Esophagus muscularis mucosa (tissue), 4 donors: ENCODE results near the gene HEXIM2. TPM values are rescaled to one million over a fixed set of nuclear protein-coding genes. Genes with fewer than 3 reads are reported as not detected.
A peak's percentile ranks its signal among the peaks of the same experiment; 100 is the strongest.

ENCODE experiments used
- DNase-seq: peaks from one replicate; pipeline ENCODE4 v3.0.0-alpha.2; 2017; ENCODE audit errors: extremely low spot score
- H3K27ac ChIP-seq, 4 donors: fragments of 200-600 bp; sonication (generic); replicated peaks in 1 of 4; 1 replicate in 3 of 4; 2 replicates in 1 of 4; pipeline ENCODE4 v1.5.1; 2016 to 2019; ENCODE audit warnings: mild to moderate bottlenecking in 1 of 4
- H3K27me3 ChIP-seq, 4 donors: fragments of 200-600 bp; sonication (generic); one replicate each; pipeline versions ENCODE4 v1.5.1 to v1.6.0; 2016 to 2019
- H3K36me3 ChIP-seq, 4 donors: fragments of 200-600 bp; sonication (generic); one replicate each; pipeline ENCODE4 v1.5.1; 2016 to 2019
- H3K4me1 ChIP-seq, 4 donors: fragments of 200-600 bp; sonication (generic); one replicate each; pipeline ENCODE4 v1.5.1; 2016 to 2019
- H3K4me3 ChIP-seq, 4 donors: fragments of 200-600 bp; sonication (generic); 1 replicate in 2 of 4; 2 replicates in 2 of 4; pipeline ENCODE4 v1.5.1; 2016 to 2019; ENCODE audit warnings: mild to moderate bottlenecking in 4 of 4, moderate library complexity in 1 of 4
- H3K9me3 ChIP-seq, 4 donors: fragments of 200-600 bp; sonication (generic); 1 replicate in 3 of 4; 2 replicates in 1 of 4; pipeline ENCODE4 v1.5.1; 2016 to 2019
- EP300 ChIP-seq: sonication (generic); formaldehyde crosslinking; IDR thresholded peaks from one replicate; pipeline ENCODE4 v1.6.1; 2017; ENCODE audit warnings: antibody characterized with exemption
- POLR2A ChIP-seq: fragments of 450-650 bp; IDR thresholded peaks from one replicate; pipeline ENCODE4 v1.6.1; 2017; ENCODE audit warnings: antibody characterized with exemption, moderate library complexity, mild to moderate bottlenecking, low read depth
- POLR2AphosphoS5 ChIP-seq, 2 donors: sonication (generic); formaldehyde crosslinking; IDR thresholded peaks; one replicate each; pipeline ENCODE4 v1.6.1; 2017; ENCODE audit warnings: antibody characterized with exemption in 2 of 2
- WGBS: methylation state at CpG from one replicate; pipeline ENCODE4 v1.1.5; 2018; 5-methylcytosine and 5-hydroxymethylcytosine counted together
- intact Hi-C: fragments of 100-400 bp; cut with DNase I; formaldehyde crosslinking; loops from one replicate; pipeline ENCODE4 v1.15.1; 2023
- total RNA-seq, 4 donors: library from RNA; depleted of rRNA; stranded (reverse); fragments of >200 nt; gene quantifications; one replicate each; pipeline versions ENCODE4 v1.1.0 to v1.2.1, GENCODE V29; 2016
- TF ChIP-seq, protein P1 (sequence below), 3 experiments: fragments of 200-600 bp in 2 of 3; fragments of 450-650 bp in 1 of 3; sonication (generic) in 2 of 3; IDR thresholded peaks; one replicate each; pipeline ENCODE4 v1.5.1; 2017 to 2019; ENCODE audit warnings: antibody characterized with exemption in 3 of 3, mild to moderate bottlenecking in 2 of 3, moderate library complexity in 1 of 3

The HEXIM2 gene
- total RNA-seq, 4 donors from 2014 or later, result 4.0 to 8.4 (median 7.0) TPM

DNA sequence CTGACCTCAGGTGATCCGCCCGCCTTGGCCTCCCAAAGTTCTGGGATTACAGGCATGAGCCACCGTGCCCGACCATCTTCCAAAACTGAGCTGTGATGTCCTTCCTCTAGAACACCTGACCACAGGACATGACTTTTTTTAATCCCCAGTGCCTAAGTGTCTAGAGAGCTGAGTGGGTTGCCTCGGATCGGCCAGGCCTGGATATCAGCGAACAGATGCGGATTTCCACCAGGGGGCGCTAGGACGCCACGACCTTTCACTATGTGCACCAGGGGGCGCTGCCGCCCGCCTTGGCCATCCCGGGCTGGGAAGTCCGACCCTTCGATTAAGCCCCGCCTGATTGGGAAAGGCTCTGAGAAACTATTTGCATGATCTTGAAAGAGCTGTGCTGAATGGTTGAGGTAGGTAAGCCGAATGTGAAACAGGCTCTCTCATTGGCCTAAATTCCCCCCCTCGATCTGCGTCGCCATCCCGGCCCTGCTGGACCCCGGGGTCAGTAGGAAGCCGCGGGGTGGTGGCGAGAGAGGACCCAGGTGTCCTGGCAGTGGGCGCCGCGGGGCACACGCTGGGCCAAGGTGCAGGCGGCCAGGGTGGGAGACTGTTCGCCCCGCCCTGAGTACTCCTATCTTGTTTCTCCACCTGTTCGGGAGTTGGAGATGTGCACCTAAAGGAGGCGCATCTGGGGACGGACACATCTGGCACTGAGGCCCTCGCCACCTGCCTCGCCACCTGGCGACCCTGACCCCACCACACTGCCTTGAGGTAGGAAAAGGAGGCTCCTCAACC, 26.3 kb upstream of the HEXIM2 start, which contains the start of gene ACBD4:
Gene ACBD4, plus strand, starts transcription at position 496 of the 786 bp plus-strand sequence. CDS start 458 bp downstream, outside the sequence.
- peak; percentile 99 for DNase-seq
- H3K4me3 ChIP-seq, result peak within 1 kb of the TSS; percentile 76 to 96 (median 84)
- TF ChIP-seq POLR2AphosphoS5 (IDR thresholded peaks at IDR 0.05), result peak; percentile 90 to 93
- TF ChIP-seq, protein P1, sequence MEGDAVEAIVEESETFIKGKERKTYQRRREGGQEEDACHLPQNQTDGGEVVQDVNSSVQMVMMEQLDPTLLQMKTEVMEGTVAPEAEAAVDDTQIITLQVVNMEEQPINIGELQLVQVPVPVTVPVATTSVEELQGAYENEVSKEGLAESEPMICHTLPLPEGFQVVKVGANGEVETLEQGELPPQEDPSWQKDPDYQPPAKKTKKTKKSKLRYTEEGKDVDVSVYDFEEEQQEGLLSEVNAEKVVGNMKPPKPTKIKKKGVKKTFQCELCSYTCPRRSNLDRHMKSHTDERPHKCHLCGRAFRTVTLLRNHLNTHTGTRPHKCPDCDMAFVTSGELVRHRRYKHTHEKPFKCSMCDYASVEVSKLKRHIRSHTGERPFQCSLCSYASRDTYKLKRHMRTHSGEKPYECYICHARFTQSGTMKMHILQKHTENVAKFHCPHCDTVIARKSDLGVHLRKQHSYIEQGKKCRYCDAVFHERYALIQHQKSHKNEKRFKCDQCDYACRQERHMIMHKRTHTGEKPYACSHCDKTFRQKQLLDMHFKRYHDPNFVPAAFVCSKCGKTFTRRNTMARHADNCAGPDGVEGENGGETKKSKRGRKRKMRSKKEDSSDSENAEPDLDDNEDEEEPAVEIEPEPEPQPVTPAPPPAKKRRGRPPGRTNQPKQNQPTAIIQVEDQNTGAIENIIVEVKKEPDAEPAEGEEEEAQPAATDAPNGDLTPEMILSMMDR (IDR thresholded peaks at IDR 0.05), result peak; percentile 96 to 100 (median 100)
- TF ChIP-seq EP300, result no peak
- TF ChIP-seq POLR2A, result no peak
- H3K9me3 ChIP-seq, result no peaks in the 10 kb centered on the region
- peak within 1 kb of the TSS; percentile 89 to 93 (median 92) for H3K27ac ChIP-seq
- intact Hi-C loops, result loop anchor here (1.0 to 5.0 kb wide), 2 partner anchors 63 to 252 kb away; no protein-coding TSS in a partner anchor
- peaks cover 0 to 30% (median 16%) of the 10 kb centered on the region in 4 donors for H3K36me3 ChIP-seq
- 9% methylated on average over 22 of the region's 40 CpGs for WGBS
- no peaks in the 10 kb centered on the region for H3K27me3 ChIP-seq
- H3K4me1 ChIP-seq, result peaks cover 27 to 50% (median 40%) of the 10 kb centered on the region in 4 donors

DNA sequence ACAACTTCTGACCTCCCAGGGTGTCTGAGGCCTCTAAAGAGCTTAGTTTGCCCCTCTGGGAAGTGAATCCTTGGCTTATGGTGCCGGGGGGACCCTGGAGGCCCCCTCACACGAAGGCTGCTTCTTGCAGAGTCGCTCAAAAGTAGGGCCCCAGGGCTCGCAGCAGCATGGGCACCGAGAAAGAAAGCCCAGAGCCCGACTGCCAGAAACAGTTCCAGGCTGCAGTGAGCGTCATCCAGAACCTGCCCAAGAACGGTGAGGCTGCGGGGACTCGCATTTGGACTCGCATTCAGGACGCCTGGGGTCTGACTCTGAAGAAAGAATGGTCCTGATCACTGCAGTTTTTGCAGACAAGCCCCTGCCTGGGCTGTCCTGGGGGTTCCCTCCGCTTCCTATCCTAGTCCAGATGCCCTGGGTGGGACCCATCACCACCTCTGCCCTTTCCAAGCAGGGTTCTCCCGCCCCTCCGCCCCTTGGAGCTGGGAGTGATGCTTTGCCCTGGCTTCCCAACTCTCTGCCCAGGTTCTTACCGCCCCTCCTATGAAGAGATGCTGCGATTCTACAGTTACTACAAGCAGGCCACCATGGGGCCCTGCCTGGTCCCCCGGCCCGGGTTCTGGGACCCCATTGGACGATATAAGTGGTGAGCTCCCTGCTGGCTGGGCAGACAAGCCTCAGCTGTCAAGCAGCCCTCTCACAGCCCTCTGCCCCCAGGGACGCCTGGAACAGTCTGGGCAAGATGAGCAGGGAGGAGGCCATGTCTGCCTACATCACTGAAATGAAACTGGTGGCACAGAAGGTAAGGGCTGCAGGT, 25.5 kb upstream of the HEXIM2 start:
- Histone ChIP-seq H3K27me3 (no peaks in the 10 kb centered on the region), H3K9me3 (no peaks in the 10 kb centered on the region), H3K27ac (peak overlapping the region; percentile 89 to 93 (median 92)), H3K4me1 (peaks cover 19 to 42% (median 32%) of the 10 kb centered on the region in 4 donors), H3K4me3 (peak overlapping the region; percentile 76 to 96 (median 84)), H3K36me3 (peaks cover 0 to 30% (median 17%) of the 10 kb centered on the region in 4 donors)
- intact Hi-C loops, result loop anchor here (1.0 to 5.0 kb wide), 2 partner anchors 62 to 251 kb away; no protein-coding TSS in a partner anchor
- WGBS, result 43% methylated on average over 18 of the region's 21 CpGs
- no peak for DNase-seq
- TF ChIP-seq, protein P1 (IDR thresholded peaks at IDR 0.05), result no peak
- TF ChIP-seq EP300, result no peak
- TF ChIP-seq POLR2AphosphoS5 (IDR thresholded peaks at IDR 0.05), result no peak
- no peak for TF ChIP-seq POLR2A

- TF ChIP-seq, protein P1 (IDR thresholded peaks at IDR 0.05), result no peak
- TF ChIP-seq POLR2AphosphoS5 (IDR thresholded peaks at IDR 0.05) (no peak), EP300 (no peak), POLR2A (no peak)
- 82% methylated on average over 10 of the region's 12 CpGs for WGBS
- no peaks in the 10 kb centered on the region for H3K9me3 ChIP-seq
- peak overlapping the region in 3 of 4 donors; percentile 91 to 93 (median 92) for H3K27ac ChIP-seq
- peaks cover 0 to 31% (median 17%) of the 10 kb centered on the region in 4 donors for H3K36me3 ChIP-seq
- H3K4me1 ChIP-seq, result peaks cover 16 to 34% (median 25%) of the 10 kb centered on the region in 4 donors
- no peak for DNase-seq
- no peaks in the 10 kb centered on the region for H3K27me3 ChIP-seq
- intact Hi-C loops, result loop anchor here (5.0 kb wide), 1 partner anchor 250 kb away; no protein-coding TSS in a partner anchor
- H3K4me3 ChIP-seq, result peak overlapping the region in 1 of 4 donors; percentile 96
Measured at GRCh38 chr17:45136846-45137560, 24.7 kb upstream of the HEXIM2 start.
